Measurements from ENCODE around the gene SLIT3.
"Not testable (repeated sequence)": the region's sequence is repeated elsewhere in the genome, so short reads cannot be mapped to it uniquely, and the experiment has no call there.

The SLIT3 gene

GRCh38 chr5:168749391-168750100 is 551.4 kb downstream of the SLIT3 start:
- DNase-seq: no peak

GRCh38 chr5:168747987-168748777 is 552.8 kb downstream of the SLIT3 start:
- no peak for DNase-seq

DNA sequence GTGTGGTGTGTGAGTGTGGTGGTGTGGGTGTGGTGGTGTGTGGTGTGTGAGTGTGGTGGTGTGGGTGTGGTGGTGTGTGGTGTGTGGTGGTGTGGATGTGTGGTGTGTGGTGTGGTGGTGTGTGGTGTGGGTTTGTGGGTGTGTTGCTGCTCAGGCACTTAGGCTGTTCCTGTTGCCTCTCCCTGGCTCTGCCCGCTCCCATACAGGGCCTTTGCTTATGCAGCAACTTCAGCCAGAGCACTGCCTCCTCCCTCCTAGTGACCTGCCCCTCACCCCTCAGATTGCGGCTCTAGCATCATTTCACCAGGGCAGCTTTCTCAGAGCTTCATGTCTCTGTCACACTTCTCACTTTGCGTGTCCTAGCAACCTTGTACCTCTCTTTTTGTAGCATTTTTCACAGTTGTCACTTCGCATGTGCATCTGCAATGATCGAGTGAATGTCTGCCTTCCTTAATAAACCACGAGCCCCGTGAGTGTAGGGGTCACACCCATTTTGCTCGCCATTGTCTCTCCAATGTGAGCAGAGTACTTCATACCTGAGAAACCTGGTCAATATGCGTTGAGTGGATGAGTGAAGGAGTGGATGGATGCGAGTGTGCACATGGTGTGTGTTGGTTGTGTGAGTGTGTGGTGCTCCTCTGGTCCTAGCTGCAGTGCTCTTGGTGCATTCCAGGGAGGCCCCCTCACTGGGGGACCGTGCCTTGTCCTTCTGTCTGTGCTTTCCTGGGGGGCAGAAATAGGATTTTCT is 553.9 kb downstream of the SLIT3 start:
- no peak for DNase-seq

- not testable (repeated sequence) for DNase-seq
Measured at GRCh38 chr5:168746126-168746892, 554.6 kb downstream of the SLIT3 start.

GRCh38 chr5:168743617-168744016 is 557.3 kb downstream of the SLIT3 start:
- DNase-seq: no peak

GRCh38 chr5:168742311-168742710 is 558.6 kb downstream of the SLIT3 start:
- DNase-seq: not testable (repeated sequence)

DNA sequence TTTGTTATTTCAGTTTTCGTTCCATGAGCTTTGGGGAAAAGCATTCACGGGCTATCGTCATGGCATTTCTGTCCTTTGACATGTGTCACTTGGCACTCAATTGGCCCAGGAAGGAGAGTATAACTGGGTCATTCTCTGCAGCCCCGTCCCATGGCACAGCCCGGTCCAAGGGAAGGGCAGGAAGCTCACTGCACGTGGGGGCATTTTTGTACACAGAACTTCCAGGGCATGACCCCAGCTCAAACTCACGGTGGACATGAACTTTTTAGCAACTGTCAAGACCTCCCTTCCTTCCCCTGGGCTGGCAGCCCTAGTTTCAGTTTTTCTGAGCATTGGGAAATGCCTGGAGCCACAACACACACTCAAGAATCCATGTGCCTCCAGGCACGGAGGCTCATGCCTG is 560.1 kb downstream of the SLIT3 start:
- no peak for DNase-seq

- DNase-seq: no peak
Measured at GRCh38 chr5:168740092-168740800, 560.7 kb downstream of the SLIT3 start.

GRCh38 chr5:168737066-168737465 is 563.9 kb downstream of the SLIT3 start:
- no peak for DNase-seq

GRCh38 chr5:168736281-168736831 is 564.6 kb downstream of the SLIT3 start:
- DNase-seq: no peak

DNA sequence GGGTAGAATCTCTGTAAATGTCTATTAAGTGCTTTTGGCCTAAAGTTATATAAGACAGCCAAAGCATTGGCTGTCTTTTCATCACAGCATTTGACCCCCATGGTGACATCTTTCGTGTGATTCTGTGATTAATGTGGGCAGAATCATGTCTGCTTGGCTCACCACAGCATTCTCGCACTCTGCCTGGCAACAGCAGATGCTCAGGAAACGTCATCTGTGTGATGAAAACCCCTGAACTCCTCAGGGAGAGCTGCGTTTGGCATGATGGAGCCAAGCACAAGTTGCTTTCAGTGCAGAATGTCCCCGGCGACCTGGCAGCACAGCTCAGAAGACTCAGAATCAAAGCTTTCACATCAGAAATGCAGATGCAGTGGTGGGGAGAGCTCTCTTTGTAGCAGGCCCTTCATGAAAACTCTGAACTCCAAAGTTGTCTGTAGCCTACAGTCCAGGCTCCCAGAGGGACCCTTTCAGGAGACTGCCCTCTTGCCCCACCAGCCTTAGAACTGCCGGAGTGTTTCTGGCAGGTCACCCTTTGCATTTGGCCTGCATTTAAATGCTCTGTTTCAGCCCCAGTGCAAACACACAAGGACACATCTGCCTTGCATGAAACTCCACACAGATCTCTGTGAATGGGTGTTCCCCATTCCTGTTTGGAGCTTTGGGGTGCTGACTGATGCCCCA is 566.2 kb downstream of the SLIT3 start:
- DNase-seq: no peak

DNA sequence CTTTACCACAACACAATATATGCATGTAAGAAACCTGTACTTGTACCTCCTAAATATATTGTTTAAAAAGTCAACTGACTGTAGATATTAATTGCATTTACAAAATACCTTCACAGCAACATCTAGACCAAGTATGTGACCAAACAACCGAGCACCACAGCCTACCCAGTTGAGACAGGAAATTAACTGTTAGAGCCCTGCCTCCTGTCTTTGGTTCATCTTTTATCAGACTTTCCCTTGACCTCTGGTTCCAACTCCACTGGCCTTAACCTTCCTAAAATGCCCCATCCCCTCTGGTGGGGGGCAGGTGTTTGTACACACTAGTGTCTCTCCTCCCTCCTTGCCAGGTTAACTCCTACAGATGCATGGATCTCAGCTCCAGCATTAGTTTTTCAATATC is 566.8 kb downstream of the SLIT3 start:
- DNase-seq: no peak

GRCh38 chr5:168728546-168729211 is 572.3 kb downstream of the SLIT3 start:
- no peak for DNase-seq

DNA sequence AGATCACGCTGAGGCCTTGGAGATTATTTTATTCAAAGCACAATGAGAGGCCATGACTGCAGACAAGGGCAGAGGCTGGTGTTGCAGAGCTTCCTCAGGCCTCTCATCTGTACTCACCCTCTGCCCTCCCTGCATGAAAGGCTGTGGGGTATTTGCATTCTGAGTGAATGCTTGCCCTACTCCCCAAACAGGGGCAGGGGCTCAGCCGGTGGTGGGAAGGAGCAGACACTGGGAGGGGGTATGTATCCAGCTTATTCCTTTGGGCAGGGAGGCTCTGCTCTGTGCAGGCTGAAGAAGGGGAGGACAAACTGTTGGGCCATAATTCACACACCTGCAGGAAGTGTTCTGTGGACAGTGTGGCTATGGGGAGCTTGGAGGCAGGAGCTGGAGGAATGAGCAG is 573.4 kb downstream of the SLIT3 start:
- no peak for DNase-seq

DNA sequence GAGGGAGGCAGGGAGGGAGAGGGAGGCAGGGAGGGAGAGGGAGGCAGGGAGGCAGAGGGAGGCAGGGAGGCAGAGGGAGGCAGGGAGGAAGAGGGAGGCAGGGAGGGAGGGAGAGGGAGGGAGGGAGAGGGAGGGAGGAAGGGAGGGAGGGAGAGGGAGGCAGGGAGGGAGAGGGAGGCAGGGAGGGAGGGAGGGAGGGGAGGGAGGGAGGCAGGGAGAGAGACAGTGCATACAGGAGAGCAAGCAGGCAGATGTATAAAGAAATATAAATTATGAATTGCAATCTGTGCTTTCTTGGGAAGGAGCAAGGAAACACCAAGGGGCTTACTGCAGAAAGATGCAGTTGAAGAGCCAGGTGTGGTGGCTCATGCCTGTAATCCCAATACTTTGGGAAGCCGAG is 574.6 kb downstream of the SLIT3 start:
- no peak for DNase-seq

DNA sequence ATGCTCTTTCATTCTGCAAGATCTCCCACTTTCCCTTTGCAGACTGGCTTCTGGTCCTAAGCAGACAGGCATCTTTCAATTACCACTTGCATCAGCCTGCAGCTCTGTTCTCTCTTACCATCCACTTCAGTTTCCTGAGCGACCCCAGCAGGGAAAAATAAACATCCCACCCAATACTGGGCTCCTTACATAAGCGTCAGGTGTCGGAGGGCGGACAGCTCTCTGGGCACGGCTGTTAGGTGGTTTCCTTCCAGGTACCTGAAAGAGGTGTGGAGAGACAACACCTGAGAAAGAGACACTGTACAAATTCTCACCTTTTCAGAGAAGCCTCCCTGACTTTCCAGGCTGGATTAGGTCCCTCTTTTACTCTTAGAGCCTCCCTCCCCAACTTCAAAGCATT is 576.7 kb downstream of the SLIT3 start:
- DNase-seq: no peak

DNA sequence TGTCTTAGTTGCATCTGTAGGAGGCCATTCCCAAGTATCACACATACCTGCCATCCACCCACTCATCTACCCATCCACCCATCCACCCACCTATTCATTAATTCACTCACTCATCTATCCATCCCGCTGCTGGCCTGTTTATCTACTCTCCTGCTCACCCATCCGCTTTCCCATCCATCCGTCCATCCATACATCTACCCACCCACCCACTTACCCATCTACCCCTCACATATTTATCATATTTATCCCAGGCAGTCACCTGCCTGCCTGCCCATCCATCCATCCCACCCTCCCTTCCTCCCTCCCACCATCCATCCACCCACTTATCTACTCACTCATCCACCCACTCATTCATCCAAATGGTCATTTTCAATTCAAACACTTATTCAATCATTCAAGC is 577.9 kb downstream of the SLIT3 start:
- DNase-seq: no peak

DNA sequence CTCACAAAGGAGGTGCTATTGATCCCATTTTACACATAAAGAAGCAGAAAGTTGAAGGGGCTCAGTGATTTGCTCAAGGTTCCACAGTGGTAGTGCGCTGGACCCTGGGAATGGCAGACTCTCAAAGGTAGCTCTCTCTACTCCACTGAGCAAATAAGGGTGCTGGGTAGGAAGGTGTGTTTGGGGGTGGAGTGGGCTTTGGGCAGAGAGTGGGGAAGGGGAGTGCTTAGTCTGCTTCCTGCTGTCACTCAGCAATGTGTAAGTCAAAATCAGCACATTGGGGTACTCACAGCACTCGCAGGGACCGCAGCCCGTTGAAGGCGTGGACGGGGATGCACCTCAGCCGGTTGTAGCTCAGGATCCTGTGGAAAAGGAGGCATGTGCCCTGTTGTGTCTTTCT is 579.0 kb downstream of the SLIT3 start:
- DNase-seq: no peak

GRCh38 chr5:168721002-168721753 is 579.8 kb downstream of the SLIT3 start:
- no peak for DNase-seq

DNA sequence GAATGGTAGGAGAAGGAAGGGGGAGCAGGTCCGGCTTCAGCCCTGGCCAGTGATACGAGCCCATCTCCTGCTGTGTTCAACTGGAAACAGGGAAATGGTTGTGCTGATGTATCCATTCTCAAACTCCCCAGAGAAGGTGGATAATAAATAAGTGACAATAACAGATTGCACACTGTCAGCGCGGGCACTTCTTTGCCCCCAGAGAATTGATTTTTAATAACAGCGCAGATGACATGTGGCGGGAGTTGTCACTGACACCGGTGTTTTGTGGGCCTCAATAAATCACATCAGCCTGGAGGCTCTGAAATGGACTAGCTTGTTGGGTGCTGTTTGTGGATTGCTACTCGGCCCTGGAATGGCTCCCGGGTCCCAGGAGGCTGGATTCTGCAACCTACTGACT is 580.4 kb downstream of the SLIT3 start:
- DNase-seq: no peak

Data from NCI-H1092 treated with DMSO at 0.1 percent for 48 hours (cell line).